A673 (cell line): ENCODE measurements around the gene EPN2.
"Not testable (repeated sequence)": the region's sequence is repeated elsewhere in the genome, so short reads cannot be mapped to it uniquely, and the experiment has no call there.

ENCODE experiments used
- CTCF ChIP-seq: fragments of 300-800, 200-600 bp; sonication (generic); conservative IDR thresholded peaks from 2 replicates; pipeline ENCODE4 v1.5.1; 2017; ENCODE audit warnings: low read depth, mild to moderate bottlenecking, antibody characterized with exemption, low read length, moderate library complexity, mixed read lengths
- EZH2 ChIP-seq: fragments of 200-600 bp; sonication (generic); IDR thresholded peaks from 2 replicates; pipeline ENCODE4 v1.6.1; 2017; ENCODE audit warnings: borderline replicate concordance, low read depth, mild to moderate bottlenecking, mixed read lengths, antibody characterized with exemption, low read length; ENCODE audit not compliant: poor library complexity, severe bottlenecking

- not testable (repeated sequence) for TF ChIP-seq CTCF, EZH2
These were observed 41.1 kb downstream of the EPN2 start for GRCh38 chr17:19278284-19278683.
